ENCODE results near the gene NFE2L2.

The NFE2L2 gene

GRCh38 chr2:177289824-177290628 lies 25.5 kb upstream of the NFE2L2 start:
- POLR2A ChIA-PET, result no interaction called here

GRCh38 chr2:177287814-177288213 lies 23.3 kb upstream of the NFE2L2 start:
- ChIA-PET CTCF (no interaction called here), POLR2A (interaction anchor here (1.6 kb wide), 1 partner anchor 23 kb away, joined by 5 read pairs; the partner anchor contains the start of gene NFE2L2)
- TF ChIP-seq TARDBP (IDR thresholded peaks at IDR 0.05) (no peak), PKNOX1 (IDR thresholded peaks at IDR 0.05) (no peak), CTBP1 (IDR thresholded peaks at IDR 0.05; ENCODE audit: borderline replicate concordance) (no peak), SP1 (IDR thresholded peaks at IDR 0.05) (no peak), ARNT (IDR thresholded peaks at IDR 0.05) (no peak), FOXK2 (IDR thresholded peaks at IDR 0.05) (no peak), BHLHE40 (IDR thresholded peaks at IDR 0.05; ENCODE audit: borderline replicate concordance) (no peak), FOXM1 (IDR thresholded peaks at IDR 0.05; ENCODE audit: borderline replicate concordance) (no peak), HDGF (IDR thresholded peaks at IDR 0.05; ENCODE audit: borderline replicate concordance) (no peak), ZNF384 (IDR thresholded peaks at IDR 0.05) (no peak), LEF1 (IDR thresholded peaks at IDR 0.05; ENCODE audit: borderline replicate concordance) (no peak), ELF4 (IDR thresholded peaks at IDR 0.05) (no peak), SUZ12 (IDR thresholded peaks at IDR 0.05) (no peak), L3MBTL2 (conservative IDR thresholded peaks at IDR 0.05) (no peak), FOXA1 (IDR thresholded peaks at IDR 0.05) (no peak)
- no peak for DNase-seq (ENCODE audit: extremely low spot score)

More at GRCh38 chr2:177289824-177290628, 25.5 kb upstream of the NFE2L2 start:
- TF ChIP-seq FOXA1 (IDR thresholded peaks at IDR 0.05), result no peak
- TF ChIP-seq TARDBP (IDR thresholded peaks at IDR 0.05), result no peak
- no peak for TF ChIP-seq PKNOX1 (IDR thresholded peaks at IDR 0.05)
- TF ChIP-seq HDGF (IDR thresholded peaks at IDR 0.05; ENCODE audit: borderline replicate concordance), result no peak
- TF ChIP-seq ZNF384 (IDR thresholded peaks at IDR 0.05), result no peak
- TF ChIP-seq ELF4 (IDR thresholded peaks at IDR 0.05), result no peak
- no peak for TF ChIP-seq FOXK2 (IDR thresholded peaks at IDR 0.05)
- TF ChIP-seq SP1 (IDR thresholded peaks at IDR 0.05), result no peak
- TF ChIP-seq CTBP1 (IDR thresholded peaks at IDR 0.05; ENCODE audit: borderline replicate concordance), result no peak
- no peak for TF ChIP-seq LEF1 (IDR thresholded peaks at IDR 0.05; ENCODE audit: borderline replicate concordance)
- TF ChIP-seq NFRKB (IDR thresholded peaks at IDR 0.05), result no peak
- TF ChIP-seq FOXM1 (IDR thresholded peaks at IDR 0.05; ENCODE audit: borderline replicate concordance), result no peak
- no peak for TF ChIP-seq ARNT (IDR thresholded peaks at IDR 0.05)
- TF ChIP-seq L3MBTL2 (conservative IDR thresholded peaks at IDR 0.05), result no peak
- no peak for TF ChIP-seq SUZ12 (IDR thresholded peaks at IDR 0.05)
- DNase-seq (ENCODE audit: extremely low spot score), result no peak
- CTCF ChIA-PET, result no interaction called here

GRCh38 chr2:177285892-177286715 lies 21.6 kb upstream of the NFE2L2 start:
- ChIA-PET POLR2A (interaction anchor here (1.8 kb wide), 1 partner anchor 21 kb away, joined by 11 read pairs; the partner anchor contains the start of gene NFE2L2), CTCF (interaction anchor here (0.8 to 1.2 kb wide), 2 partner anchors 20 to 121 kb away, joined by 3 read pairs; no protein-coding TSS in a partner anchor)
- no peak for DNase-seq (ENCODE audit: extremely low spot score)
- TF ChIP-seq TARDBP (IDR thresholded peaks at IDR 0.05), result no peak
- no peak for TF ChIP-seq NFRKB (IDR thresholded peaks at IDR 0.05)
- no peak for TF ChIP-seq FOXA1 (IDR thresholded peaks at IDR 0.05)
- TF ChIP-seq LEF1 (IDR thresholded peaks at IDR 0.05; ENCODE audit: borderline replicate concordance), result no peak
- TF ChIP-seq ARNT (IDR thresholded peaks at IDR 0.05), result no peak
- no peak for TF ChIP-seq FOXM1 (IDR thresholded peaks at IDR 0.05; ENCODE audit: borderline replicate concordance)
- no peak for TF ChIP-seq SUZ12 (IDR thresholded peaks at IDR 0.05)
- TF ChIP-seq FOXK2 (IDR thresholded peaks at IDR 0.05), result no peak
- TF ChIP-seq L3MBTL2 (conservative IDR thresholded peaks at IDR 0.05), result no peak
- no peak for TF ChIP-seq ZNF384 (IDR thresholded peaks at IDR 0.05)
- TF ChIP-seq HDGF (IDR thresholded peaks at IDR 0.05; ENCODE audit: borderline replicate concordance), result no peak
- TF ChIP-seq CTBP1 (IDR thresholded peaks at IDR 0.05; ENCODE audit: borderline replicate concordance), result no peak
- no peak for TF ChIP-seq SP1 (IDR thresholded peaks at IDR 0.05)
- TF ChIP-seq ELF4 (IDR thresholded peaks at IDR 0.05), result no peak
- no peak for TF ChIP-seq BHLHE40 (IDR thresholded peaks at IDR 0.05; ENCODE audit: borderline replicate concordance)
- no peak for TF ChIP-seq PKNOX1 (IDR thresholded peaks at IDR 0.05)

- POLR2A ChIA-PET, result no interaction called here
Observed at GRCh38 chr2:177284531-177284930, 20.0 kb upstream of the NFE2L2 start.

GRCh38 chr2:177283906-177284305 lies 19.4 kb upstream of the NFE2L2 start:
- ChIA-PET POLR2A (interaction anchor here (1.0 kb wide), 1 partner anchor 29 kb away, joined by 3 read pairs; no protein-coding TSS in a partner anchor), CTCF (interaction anchor here (0.7 kb wide), 1 partner anchor 29 kb away, joined by 4 read pairs; no protein-coding TSS in a partner anchor)

More at GRCh38 chr2:177284531-177284930, 20.0 kb upstream of the NFE2L2 start:
- CTCF ChIA-PET, result no interaction called here
- no peak for DNase-seq (ENCODE audit: extremely low spot score)
- TF ChIP-seq BHLHE40 (IDR thresholded peaks at IDR 0.05; ENCODE audit: borderline replicate concordance) (no peak), FOXM1 (IDR thresholded peaks at IDR 0.05; ENCODE audit: borderline replicate concordance) (no peak), HDGF (IDR thresholded peaks at IDR 0.05; ENCODE audit: borderline replicate concordance) (no peak), LEF1 (IDR thresholded peaks at IDR 0.05; ENCODE audit: borderline replicate concordance) (no peak), TARDBP (IDR thresholded peaks at IDR 0.05) (no peak), FOXA1 (IDR thresholded peaks at IDR 0.05) (no peak), ZNF384 (IDR thresholded peaks at IDR 0.05) (no peak), SUZ12 (IDR thresholded peaks at IDR 0.05) (no peak)

More at GRCh38 chr2:177283906-177284305, 19.4 kb upstream of the NFE2L2 start:
- no peak for TF ChIP-seq PKNOX1 (IDR thresholded peaks at IDR 0.05)
- no peak for TF ChIP-seq NFRKB (IDR thresholded peaks at IDR 0.05)
- no peak for TF ChIP-seq SP1 (IDR thresholded peaks at IDR 0.05)
- TF ChIP-seq FOXK2 (IDR thresholded peaks at IDR 0.05), result no peak
- TF ChIP-seq HDGF (IDR thresholded peaks at IDR 0.05; ENCODE audit: borderline replicate concordance), result no peak
- no peak for TF ChIP-seq TARDBP (IDR thresholded peaks at IDR 0.05)
- no peak for TF ChIP-seq FOXM1 (IDR thresholded peaks at IDR 0.05; ENCODE audit: borderline replicate concordance)
- TF ChIP-seq ZNF384 (IDR thresholded peaks at IDR 0.05), result no peak
- TF ChIP-seq LEF1 (IDR thresholded peaks at IDR 0.05; ENCODE audit: borderline replicate concordance), result no peak
- TF ChIP-seq BHLHE40 (IDR thresholded peaks at IDR 0.05; ENCODE audit: borderline replicate concordance), result no peak
- TF ChIP-seq CTBP1 (IDR thresholded peaks at IDR 0.05; ENCODE audit: borderline replicate concordance), result no peak
- TF ChIP-seq FOXA1 (IDR thresholded peaks at IDR 0.05), result no peak
- no peak for DNase-seq (ENCODE audit: extremely low spot score)

All from HEK293T (cell line).